ENCODE results near the gene ACHE.
A peak's percentile ranks its signal among the peaks of the same experiment; 100 is the strongest.

Gene ACHE

DNA sequence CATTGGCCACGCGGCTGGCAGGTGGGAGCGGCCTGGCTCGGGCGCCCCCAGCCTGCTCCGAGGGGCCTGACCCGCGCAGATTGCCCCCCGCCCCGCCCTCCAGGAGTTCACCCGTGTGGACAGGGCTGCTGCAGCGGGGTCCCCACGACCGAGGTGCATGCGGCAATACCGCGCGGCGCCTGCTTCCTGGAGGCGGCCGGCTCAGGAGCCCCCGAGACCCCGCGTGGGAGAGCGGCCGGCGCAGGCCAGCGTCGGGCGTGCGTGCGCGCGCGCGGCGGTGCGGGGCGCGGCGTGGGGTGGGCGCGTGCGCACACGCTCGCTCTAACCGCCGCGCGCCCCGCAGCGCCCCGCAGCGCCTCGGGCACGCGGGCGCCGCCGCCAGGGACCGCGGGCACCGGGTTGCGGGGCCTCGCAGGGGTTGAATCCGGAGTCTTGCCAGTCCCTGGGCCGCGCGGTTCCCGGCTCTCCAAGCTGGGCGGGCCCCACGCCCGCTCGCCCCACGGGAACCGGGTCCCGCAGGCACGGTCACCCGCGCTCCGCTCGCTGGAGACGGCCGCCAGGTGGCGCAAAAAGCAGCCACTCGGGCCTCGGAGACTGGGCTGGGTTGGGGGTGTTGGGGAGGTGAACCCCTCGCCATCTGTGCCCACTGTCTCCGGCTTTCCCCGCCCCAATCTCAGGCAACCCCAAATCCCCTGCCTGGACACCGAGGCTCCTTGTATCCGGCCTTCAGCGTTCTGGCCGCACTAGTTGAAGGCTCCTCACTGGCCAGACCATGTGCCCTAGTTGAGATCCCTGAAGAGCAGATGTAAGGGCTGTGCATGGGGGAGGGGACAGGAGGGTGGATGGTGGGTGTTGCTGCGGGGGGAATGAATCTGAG lies 1.3 kb upstream of the ACHE start:
- DNase-seq = no peak

DNA sequence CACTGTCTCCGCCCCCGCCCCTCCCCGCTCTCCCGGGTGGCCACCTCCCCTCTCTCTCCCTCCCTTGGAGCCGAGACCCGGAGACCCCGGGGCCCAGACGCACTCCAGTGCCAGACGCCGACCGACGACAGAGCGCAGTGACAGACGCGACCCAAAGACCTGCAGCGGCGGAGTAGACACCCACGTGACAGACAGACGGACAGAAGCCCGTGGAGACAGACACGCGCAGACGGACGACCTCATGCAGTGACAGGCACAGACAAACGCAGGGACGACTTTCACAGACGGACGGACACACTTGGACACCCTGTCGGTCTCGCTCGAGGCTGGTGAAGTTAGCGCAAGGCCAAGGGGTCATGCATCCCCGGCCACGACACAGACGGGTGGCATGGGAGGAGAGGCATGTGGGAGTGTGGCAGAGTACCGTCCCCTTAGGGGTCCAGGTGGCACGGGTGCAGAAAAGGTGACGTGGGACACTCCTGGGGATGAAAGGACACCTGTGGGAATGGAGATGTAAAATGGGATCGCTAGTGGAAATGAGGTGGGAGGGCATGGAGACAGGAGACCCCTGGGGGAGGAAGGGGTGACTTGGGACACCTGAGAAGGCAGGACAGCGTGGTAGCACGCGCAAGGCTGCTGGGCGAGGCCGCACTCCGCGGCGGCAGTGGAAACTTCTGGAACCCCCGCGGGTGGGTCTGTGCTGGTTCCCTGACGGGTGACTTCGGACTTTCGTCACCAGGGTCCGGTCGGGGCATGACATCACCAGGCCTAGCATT lies 456 bp upstream of the ACHE start:
- DNase-seq = no peak

DNA sequence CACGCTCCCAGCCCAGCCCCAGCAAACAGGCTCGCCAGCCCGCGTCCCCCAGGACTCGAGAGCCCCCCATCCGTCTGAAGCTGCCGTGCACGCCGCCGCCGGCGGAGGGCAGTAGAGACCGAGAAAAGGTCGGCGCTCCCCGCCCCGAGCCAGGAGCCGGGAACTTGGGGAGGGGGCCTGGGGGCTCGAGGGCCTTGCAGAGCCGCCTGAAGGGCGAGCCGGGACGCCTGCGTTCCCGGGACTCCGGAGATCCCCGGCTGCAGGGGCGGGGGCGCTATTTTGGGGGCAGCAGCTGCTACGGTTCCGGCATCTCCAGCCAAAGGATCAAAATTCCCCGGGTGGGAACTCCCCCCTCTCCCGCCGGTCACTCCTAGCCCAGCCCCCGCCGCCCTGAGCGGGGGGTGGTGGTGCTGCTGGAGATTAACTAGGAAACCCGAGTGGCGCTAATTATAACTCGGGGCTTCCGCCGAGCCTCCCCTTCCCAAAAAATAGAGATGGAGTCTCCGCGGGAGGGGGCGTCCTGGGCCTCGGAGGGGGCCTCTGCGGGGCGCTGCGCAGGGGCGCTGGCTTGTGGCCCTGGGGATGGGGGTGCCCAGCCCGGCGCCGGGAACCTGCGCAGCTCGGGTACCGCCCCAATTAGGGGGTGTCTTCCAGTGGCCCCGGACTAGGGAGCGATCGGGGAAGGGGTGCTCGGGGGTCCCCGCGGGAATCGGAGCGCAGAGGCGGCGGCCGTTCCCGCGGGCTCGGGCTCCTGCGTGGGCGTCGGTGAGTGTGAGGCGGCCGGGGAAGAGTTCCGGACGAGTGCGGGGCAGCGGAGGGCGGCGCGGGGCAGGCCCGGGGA lies 608 bp downstream of the ACHE start:
- DNase-seq = peak; percentile 3

DNA sequence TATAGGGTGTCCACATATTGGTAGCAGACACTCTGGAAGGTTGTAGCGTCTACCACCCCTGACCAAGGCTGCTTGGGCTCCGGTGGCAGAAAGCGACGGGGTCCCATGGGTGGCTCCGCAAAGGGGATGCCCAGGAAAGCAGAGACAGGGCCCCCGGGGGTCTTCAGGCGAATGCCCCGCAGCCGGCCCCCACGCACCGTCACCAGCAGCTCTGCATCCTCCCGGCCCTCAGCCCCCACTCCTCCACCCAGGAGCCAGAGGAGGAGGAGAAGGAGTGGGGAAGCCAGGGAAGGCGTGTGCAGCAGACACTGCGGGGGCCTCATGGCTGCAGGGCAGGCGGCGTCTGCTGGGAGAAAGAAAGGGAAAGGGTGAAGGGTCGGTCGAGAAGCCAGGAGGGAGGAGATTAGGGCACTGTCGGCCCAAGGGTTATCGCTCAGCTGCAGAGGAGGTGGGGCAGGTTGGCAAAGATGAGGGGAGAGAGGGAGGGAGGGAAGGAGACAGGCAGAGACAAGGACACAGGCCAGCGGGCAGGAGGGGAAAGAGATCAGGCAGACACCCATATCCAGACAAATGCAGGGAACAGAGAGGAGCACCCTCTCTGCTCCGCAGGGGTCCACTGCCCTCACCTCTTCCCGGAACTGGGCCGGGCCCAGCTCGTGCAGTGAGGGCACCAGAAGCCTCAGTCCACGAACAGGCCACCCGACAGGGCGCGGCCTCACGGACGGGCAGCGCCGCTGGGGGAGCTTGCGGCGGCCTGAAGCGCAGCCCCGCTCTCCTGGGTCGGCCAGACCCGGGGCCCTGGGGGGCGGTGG lies 1.6 kb downstream of the ACHE start:
- DNase-seq = no peak

DNA sequence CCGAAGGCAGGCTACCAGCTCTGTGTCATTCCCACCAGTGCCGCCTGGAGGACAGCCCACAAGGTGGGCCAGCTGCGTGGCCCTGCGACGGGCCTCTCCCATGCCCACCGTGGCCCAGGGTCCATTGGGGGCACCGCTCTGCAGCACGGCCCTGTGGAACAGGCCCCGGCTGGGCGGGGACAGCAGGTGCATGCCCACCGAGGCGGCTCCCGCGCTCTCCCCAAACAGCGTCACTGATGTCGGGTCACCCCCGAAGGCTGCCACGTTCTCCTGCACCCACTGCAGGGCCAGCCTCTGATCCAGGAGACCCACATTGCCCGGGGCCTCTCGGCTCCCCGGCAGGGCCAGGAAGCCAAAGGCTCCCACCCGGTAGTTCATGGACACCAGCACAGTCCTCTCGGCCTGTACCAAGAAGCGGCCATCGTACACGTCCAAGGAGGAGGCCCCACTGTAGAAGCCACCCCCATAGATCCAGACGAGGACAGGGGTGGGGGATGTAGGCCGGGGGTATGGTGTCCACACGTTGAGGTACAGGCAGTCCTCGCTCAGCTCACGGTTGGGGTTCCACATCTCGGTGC lies 2.3 kb downstream of the ACHE start:
- no peak for DNase-seq

DNA sequence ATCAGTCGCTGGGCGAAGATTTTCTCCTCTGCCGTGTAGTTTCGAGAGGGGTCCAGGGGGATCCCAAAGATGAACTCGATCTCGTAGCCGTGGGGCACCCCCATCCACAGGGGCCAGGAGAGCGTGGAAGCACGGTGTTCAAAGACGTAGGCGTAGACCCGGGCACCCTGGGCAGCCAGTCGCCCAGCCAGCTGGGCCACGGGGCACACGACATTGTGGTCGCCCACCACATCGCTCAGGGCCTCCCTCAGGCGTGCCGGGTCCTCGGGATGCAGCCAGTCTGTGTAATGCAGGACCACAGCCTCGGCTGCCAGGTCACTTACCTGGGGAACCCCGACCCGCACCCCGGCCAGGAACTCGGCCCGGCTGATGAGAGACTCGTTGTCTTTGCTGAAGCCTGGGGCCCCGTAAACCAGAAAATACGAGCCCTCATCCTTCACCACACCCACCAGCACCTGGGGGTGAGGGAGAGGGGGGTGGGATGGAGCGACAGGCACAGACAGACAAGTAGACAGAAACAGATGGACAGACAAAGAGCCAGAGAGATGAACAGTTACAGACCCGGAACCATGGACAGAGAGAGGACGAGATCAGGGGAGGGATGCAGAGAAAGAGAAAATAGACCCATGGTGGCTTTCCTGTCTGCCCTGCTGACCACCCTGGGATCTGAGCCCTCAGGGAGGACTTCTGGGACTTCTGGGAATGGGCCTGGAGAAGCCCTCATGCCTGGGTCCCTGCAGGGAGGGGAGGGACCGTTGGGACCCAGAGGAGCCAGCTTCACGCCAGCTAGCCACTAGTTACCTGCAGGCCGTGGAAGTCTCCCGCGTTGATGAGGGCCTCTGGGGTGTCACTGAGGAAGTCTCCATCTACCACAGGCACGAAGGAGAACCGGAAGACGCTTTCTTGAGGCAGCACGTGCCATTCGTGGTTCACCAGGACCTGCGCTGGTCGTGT lies 3.0 kb downstream of the ACHE start:
- no peak for DNase-seq

DNA sequence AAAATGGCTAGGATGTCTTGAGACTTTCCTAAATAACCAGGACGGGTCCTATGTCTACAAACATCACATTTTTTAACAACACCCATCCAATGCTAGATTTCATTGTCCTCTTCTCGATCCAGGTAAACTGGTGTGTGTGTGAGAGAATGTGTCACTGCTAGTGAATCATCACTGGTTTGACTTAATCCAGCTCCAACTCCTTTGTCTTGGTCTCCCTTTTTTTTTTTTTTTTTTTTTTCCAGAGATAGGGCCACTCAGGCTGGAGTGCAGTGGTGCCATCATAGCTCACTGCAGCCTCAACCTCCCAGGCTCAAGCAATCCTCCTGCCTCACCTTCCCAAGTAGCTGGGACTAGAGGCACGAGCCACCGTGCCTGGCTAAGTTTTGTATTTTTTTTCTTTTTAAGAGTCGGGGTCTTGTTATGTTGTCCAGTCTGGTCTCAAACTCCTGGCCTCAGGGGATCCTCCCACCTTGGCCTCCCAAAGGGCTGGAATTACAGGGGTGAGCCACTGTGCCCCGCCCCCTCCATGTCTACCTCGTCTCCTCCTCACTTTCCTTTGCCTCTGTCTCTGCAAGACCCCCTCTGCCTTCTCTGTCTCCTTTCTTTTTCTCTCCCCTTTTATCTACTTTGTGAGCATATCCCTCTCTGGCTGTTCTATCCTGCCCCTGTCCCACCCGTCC lies 4.0 kb downstream of the ACHE start:
- no peak for DNase-seq

GRCh38 chr7:100890653-100891567 lies 4.8 kb downstream of the ACHE start:
- no peak for DNase-seq

DNA sequence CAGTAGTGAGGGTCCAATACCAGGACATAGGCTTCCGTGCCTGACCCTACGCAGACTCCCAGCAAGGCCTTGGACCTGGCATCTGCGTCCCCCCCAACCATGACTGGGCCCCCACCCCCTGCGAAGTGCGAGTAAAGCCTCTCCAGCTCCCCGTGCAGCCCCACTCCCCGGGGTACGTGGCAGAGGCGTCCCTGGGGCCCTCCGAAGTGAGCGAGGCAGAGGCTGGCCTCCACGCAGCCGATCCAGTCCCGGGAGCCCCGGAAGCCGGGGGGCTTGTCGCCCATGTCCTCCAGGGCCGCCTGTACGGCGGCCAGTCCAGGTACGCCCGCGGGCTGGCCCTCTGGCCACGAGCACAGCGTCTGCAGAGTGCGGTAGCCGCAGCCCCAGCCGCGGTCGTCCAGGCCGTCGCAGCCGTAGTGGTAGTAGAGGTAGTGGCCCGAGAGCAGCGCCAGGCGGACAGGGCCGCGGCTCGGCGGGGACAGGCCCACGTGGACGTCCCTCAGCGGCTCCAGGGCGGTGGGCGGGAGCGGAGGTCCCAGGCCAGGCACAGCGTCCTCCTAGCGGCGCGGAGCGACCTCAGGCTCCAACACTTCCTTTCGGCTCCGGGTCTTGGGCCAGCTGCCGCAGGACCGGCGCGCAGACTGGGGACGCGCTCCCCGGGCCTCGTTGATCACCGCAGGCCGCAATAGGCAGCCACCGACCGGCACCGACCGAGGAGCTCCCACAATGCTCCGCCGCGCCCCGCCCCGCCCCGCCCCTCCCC lies 6.5 kb downstream of the ACHE start, which contains the start of gene UFSP1:
Gene UFSP1, minus strand, starts transcription at position 728 of the 763 bp plus-strand sequence. Its CDS starts 444 bp downstream, at position 284.
- DNase-seq = no peak

GRCh38 chr7:100888291-100888987 lies 7.2 kb downstream of the ACHE start:
- DNase-seq = no peak

DNA sequence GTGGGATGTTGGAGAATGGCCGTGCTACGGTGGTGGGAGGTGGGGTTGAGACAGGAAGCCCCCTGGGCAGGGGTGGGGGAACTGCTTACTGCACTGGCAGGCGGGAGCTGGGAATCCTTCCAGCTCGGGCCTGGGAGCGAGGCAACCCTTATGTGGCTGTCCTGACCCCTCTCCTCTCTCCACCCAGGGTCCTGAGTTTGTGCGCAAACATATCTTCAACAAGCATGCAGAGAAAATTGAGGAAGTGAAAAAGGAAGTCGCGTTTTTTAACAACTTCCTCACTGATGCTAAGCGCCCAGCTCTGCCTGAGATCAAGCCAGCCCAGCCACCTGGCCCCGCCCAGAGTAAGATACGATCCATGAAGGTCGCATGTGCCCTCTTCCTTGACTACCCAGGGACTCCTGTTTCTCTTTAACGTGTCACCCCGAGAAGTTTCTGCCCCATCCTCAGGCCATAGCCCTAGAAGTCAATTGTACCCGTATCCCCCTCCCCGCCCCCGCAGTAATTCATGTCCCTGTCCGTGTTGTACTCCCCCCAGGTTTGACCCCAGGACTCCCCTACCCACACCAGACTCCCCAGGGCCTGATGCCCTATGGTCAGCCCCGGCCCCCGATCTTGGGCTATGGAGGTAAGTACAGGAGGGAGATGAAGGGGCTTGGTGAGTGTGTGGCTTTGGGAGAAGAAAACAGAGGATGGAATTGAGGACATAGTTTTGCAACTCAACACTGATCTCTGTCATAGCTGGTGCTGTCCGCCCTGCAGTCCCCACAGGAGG lies 8.0 kb downstream of the ACHE start:
- DNase-seq = no peak

DNA sequence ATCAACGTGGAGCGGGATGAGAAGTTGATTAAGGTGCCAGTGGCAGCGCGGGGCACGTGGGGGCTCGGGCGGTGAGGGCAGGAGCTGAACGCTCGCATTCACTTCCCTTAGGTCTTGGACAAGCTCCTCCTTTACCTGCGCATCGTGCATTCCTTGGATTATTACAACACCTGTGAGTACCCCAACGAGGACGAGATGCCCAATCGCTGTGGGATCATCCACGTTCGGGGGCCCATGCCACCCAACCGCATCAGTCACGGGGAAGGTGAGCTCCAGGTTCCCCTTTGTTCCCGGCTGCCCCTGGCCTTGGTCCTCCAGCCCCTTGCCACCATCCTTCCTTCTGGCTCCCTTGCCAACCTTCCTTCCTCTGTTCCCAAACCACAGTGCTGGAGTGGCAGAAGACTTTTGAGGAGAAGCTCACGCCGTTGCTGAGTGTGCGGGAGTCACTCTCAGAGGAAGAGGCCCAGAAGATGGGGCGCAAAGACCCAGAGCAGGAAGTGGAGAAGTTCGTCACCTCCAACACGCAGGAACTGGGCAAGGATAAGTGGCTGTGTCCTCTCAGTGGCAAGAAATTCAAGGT lies 8.7 kb downstream of the ACHE start:
- DNase-seq = no peak

- no peak for DNase-seq
These were observed 9.3 kb downstream of the ACHE start for GRCh38 chr7:100886142-100886935.

GRCh38 chr7:100885440-100886141 lies 10.1 kb downstream of the ACHE start:
- no peak for DNase-seq

All from DMS153 (cell line).